Measurements from ENCODE around the gene BPHL. TPM values are rescaled to one million over a fixed set of nuclear protein-coding genes. Genes with fewer than 3 reads are reported as not detected.

Gene BPHL
- total and polyA plus RNA-seq, 2 of the 4 experiments (the other 2 are of a cell fraction) = 14.7 to 16.3 TPM

DNA sequence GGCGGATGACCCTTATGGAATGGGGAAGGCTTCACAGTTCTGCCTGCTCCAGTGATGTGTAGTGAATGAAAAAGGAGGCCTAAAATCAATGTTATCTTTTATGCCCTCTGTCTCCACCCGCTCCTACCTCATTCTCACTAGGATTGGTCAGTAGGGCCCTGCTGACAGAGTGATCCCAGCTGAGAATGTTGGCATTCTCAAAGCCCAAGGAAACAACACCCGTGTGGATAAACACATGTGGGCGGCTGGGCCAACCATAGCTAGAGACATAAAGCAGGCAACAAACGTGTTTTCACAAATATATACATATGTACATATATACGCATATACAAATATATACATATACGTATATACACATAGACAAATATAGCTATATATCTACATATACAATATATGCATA lies 45.7 kb upstream of the BPHL start:
- Histone ChIP-seq H3K56ac (ENCODE audit: extremely low read depth, insufficient read depth, low read length) (no peak overlapping the region), H4K8ac (ENCODE audit: low read depth in 2 of 2, low read length in 2 of 2) (no peak overlapping the region), H3K4ac (ENCODE audit: low read depth, low read length) (no peak overlapping the region), H4K5ac (ENCODE audit: low read depth, low read length) (no peak overlapping the region), H2AK9ac (replicated peaks; ENCODE audit: low read depth, low read length, poor library complexity) (no peak overlapping the region), H3K27me3 (ENCODE audit: control insufficient read depth, insufficient read depth, low read length) (no peaks in the 10 kb centered on the region), H3K9me3 (ENCODE audit: control insufficient read depth, insufficient read depth, low read length) (no peaks in the 10 kb centered on the region), H3K4me2 (ENCODE audit: low read depth, low read length) (no peak overlapping the region), H2BK15ac (ENCODE audit: low read depth, low read length) (no peak overlapping the region), H4K20me1 (ENCODE audit: insufficient read depth, low read length) (peaks cover 42% of the 10 kb centered on the region), H3K18ac (ENCODE audit: low read depth, low read length) (no peak overlapping the region), H3K14ac (replicated peaks; ENCODE audit: low read depth, low read length) (no peak overlapping the region), H3K23ac (ENCODE audit: low read depth, low read length) (no peak overlapping the region), H2BK20ac (ENCODE audit: low read depth, low read length) (no peak overlapping the region), H2BK120ac (ENCODE audit: low read depth, low read length) (no peak overlapping the region), H3K4me3 (ENCODE audit: insufficient read depth, low read depth, low read length) (no peak overlapping the region), H2AFZ (replicated peaks; ENCODE audit: low read length, poor library complexity) (no peak overlapping the region), H3K79me1 (ENCODE audit: low read depth in 1 of 2, low read length in 2 of 2) (peaks cover 24 to 69% of the 10 kb centered on the region in 2 experiments), H3K36me3 (ENCODE audit: control insufficient read depth, insufficient read depth, low read length) (peaks cover 15% of the 10 kb centered on the region), H3K27ac (ENCODE audit: insufficient read depth, low read length) (no peak overlapping the region), H3K4me1 (ENCODE audit: control insufficient read depth, insufficient read depth, low read length) (peaks cover 10% of the 10 kb centered on the region), H3K9me1 (ENCODE audit: insufficient read depth, low read length) (peaks cover 22% of the 10 kb centered on the region), H4K91ac (ENCODE audit: insufficient read depth, low read depth, low read length) (no peak overlapping the region), H2BK5ac (ENCODE audit: low read depth, low read length, poor library complexity, severe bottlenecking) (no peak overlapping the region), H3K9ac (ENCODE audit: low read depth, low read length) (no peak overlapping the region), H2AK5ac (ENCODE audit: low read depth, low read length) (no peak overlapping the region)
- no TSS peak for BruUV-seq (replicated peaks)
- DNase-seq (no peak), ATAC-seq (ENCODE audit: low read depth) (no peak)
- TF ChIP-seq FOS (IDR thresholded peaks at IDR 0.05; ENCODE audit: low read depth, low read length) = no peak
- TF ChIP-seq MAZ (IDR thresholded peaks at IDR 0.05; ENCODE audit: borderline replicate concordance, low read depth, low read length) = no peak
- TF ChIP-seq BHLHE40 (IDR thresholded peaks at IDR 0.05; ENCODE audit: low read depth, low read length) = no peak
- no peak for TF ChIP-seq SMC3 (IDR thresholded peaks at IDR 0.05; ENCODE audit: low read depth, low read length)
- TF ChIP-seq, protein P1, sequence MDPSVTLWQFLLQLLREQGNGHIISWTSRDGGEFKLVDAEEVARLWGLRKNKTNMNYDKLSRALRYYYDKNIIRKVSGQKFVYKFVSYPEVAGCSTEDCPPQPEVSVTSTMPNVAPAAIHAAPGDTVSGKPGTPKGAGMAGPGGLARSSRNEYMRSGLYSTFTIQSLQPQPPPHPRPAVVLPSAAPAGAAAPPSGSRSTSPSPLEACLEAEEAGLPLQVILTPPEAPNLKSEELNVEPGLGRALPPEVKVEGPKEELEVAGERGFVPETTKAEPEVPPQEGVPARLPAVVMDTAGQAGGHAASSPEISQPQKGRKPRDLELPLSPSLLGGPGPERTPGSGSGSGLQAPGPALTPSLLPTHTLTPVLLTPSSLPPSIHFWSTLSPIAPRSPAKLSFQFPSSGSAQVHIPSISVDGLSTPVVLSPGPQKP (IDR thresholded peaks at IDR 0.05; ENCODE audit: borderline replicate concordance, low read depth, low read length) = no peak
- TF ChIP-seq CEBPB (IDR thresholded peaks at IDR 0.05; ENCODE audit: low read depth, low read length) = no peak
- TF ChIP-seq MAFK (IDR thresholded peaks at IDR 0.05; ENCODE audit: low read depth, low read length) = no peak
- TF ChIP-seq NFE2L2 (IDR thresholded peaks at IDR 0.05; ENCODE audit: low read depth, low read length) = no peak
- no peak for TF ChIP-seq RCOR1 (IDR thresholded peaks at IDR 0.05; ENCODE audit: insufficient replicate concordance, low read length)
- TF ChIP-seq MXI1 (IDR thresholded peaks at IDR 0.05; ENCODE audit: borderline replicate concordance, low read depth, low read length) = no peak
- TF ChIP-seq RFX5 (IDR thresholded peaks at IDR 0.05; ENCODE audit: low read depth, low read length) = no peak
- TF ChIP-seq RAD21 (IDR thresholded peaks at IDR 0.05; ENCODE audit: low read length) = no peak
- TF ChIP-seq, protein P2, sequence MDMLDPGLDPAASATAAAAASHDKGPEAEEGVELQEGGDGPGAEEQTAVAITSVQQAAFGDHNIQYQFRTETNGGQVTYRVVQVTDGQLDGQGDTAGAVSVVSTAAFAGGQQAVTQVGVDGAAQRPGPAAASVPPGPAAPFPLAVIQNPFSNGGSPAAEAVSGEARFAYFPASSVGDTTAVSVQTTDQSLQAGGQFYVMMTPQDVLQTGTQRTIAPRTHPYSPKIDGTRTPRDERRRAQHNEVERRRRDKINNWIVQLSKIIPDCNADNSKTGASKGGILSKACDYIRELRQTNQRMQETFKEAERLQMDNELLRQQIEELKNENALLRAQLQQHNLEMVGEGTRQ (IDR thresholded peaks at IDR 0.05; ENCODE audit: low read depth, low read length) = no peak
- TF ChIP-seq POLR2A (IDR thresholded peaks at IDR 0.05; ENCODE audit: low read depth, low read length) = no peak
- TF ChIP-seq CHD1 (IDR thresholded peaks at IDR 0.05; ENCODE audit: low read depth, low read length) = no peak
- dilution Hi-C loops (cut with HindIII; ENCODE audit: low sequenced_read_pairs, unreplicated experiment) (no loop called here), intact Hi-C loops (cut with micrococcal nuclease) (no loop called here), in situ Hi-C loops (cut with MboI; ENCODE audit: low sequenced_read_pairs) (no loop called here)
- ChIA-PET CTCF (interaction anchor here (0.7 kb wide), 1 partner anchor 71 kb away, joined by 4 read pairs; no protein-coding TSS in a partner anchor), POLR2A (ENCODE audit: unreplicated experiment) (no interaction called here)
- no CpG with 5 or more reads among the region's 7 CpGs for WGBS, 2 experiments (ENCODE audit: extremely low coverage in 2 of 2, insufficient read length in 1 of 2)

Measured in IMR-90 (cell line).